ENCODE measurements around the gene C17orf75. TPM values are rescaled to one million over a fixed set of nuclear protein-coding genes. Genes with fewer than 3 reads are reported as not detected.

Gene C17orf75
- total and polyA plus RNA-seq, 2 experiments from 2014 or later, result 35.9 to 43.3 TPM

- Histone ChIP-seq H3K4me2 (no peak overlapping the region), H4K20me1 (replicated peaks; ENCODE audit: insufficient read depth) (no peaks in the 10 kb centered on the region), H3K79me2 (replicated peaks; ENCODE audit: insufficient read depth) (no peaks in the 10 kb centered on the region), H3K9me2 (ENCODE audit: insufficient read depth) (no peaks in the 10 kb centered on the region), H3K36me3 (ENCODE audit: insufficient read depth) (no peaks in the 10 kb centered on the region), H3K27ac (ENCODE audit: low read depth) (no peak overlapping the region), H3F3A (replicated peaks; ENCODE audit: low read depth) (peaks cover 28% of the 10 kb centered on the region), H3K27me3 (ENCODE audit: insufficient read depth) (no peaks in the 10 kb centered on the region), H2AFZ (no peak overlapping the region), H3K4me3 (no peak overlapping the region), H3K4me1 (ENCODE audit: insufficient read depth) (peaks cover 37% of the 10 kb centered on the region)
- TF ChIP-seq ZNF462 (CRISPR knock-in tag; IDR thresholded peaks at IDR 0.05) (no peak), CTCF (conservative IDR thresholded peaks at IDR 0.05; ENCODE audit: low read depth in 2 of 2) (no peak), EZH2phosphoT487 (IDR thresholded peaks at IDR 0.05; ENCODE audit: unreplicated experiment) (no peak), ETS1 (IDR thresholded peaks at IDR 0.05) (no peak), POLR2AphosphoS5 (IDR thresholded peaks at IDR 0.05; ENCODE audit: low read depth) (no peak), EZH2 (IDR thresholded peaks at IDR 0.05; ENCODE audit: low read depth, unreplicated experiment) (no peak), STAT1 (IDR thresholded peaks at IDR 0.05; ENCODE audit: unreplicated experiment) (no peak), JUNB (IDR thresholded peaks at IDR 0.05; ENCODE audit: unreplicated experiment) (no peak), CREB1 (CRISPR knock-in tag; IDR thresholded peaks at IDR 0.05; ENCODE audit: low read depth) (no peak), ZNF331 (CRISPR knock-in tag; IDR thresholded peaks at IDR 0.05; ENCODE audit: low read depth) (no peak), NANOG (IDR thresholded peaks at IDR 0.05; ENCODE audit: borderline replicate concordance) (no peak), ZNF114 (CRISPR knock-in tag; IDR thresholded peaks at IDR 0.05) (no peak), REST (IDR thresholded peaks at IDR 0.05; ENCODE audit: unreplicated experiment) (no peak)
- Mint-ChIP-seq H3K9me3 (no peaks in the 10 kb centered on the region), H3K27ac (no peak overlapping the region), H3K36me3 (ENCODE audit: low read depth) (no peaks in the 10 kb centered on the region; the same call in 2 of the 3 replicates), H3K4me1 (peaks cover 53% of the 10 kb centered on the region), H3K27me3 (ENCODE audit: insufficient read depth, low read depth, poor library complexity) (peaks cover 9% of the 10 kb centered on the region), H3K4me3 (no peak overlapping the region; the same call in 2 of the 3 replicates)
- ATAC-seq (no peak), DNase-seq (ENCODE audit: low spot score) (no peak)
Measured at GRCh38 chr17:32286518-32286900, 55.5 kb downstream of the C17orf75 start.
